HG03378 (cell line): Measurements from ENCODE around the gene S100A4.

ENCODE experiments used
- ATAC-seq: cut with Tn5 transposase; IDR thresholded peaks from one replicate; pipeline ENCODE4 v1.9.1; 2021; ENCODE audit warnings: mild to moderate bottlenecking, moderate library complexity; ENCODE audit not compliant: unreplicated experiment

The S100A4 gene

DNA sequence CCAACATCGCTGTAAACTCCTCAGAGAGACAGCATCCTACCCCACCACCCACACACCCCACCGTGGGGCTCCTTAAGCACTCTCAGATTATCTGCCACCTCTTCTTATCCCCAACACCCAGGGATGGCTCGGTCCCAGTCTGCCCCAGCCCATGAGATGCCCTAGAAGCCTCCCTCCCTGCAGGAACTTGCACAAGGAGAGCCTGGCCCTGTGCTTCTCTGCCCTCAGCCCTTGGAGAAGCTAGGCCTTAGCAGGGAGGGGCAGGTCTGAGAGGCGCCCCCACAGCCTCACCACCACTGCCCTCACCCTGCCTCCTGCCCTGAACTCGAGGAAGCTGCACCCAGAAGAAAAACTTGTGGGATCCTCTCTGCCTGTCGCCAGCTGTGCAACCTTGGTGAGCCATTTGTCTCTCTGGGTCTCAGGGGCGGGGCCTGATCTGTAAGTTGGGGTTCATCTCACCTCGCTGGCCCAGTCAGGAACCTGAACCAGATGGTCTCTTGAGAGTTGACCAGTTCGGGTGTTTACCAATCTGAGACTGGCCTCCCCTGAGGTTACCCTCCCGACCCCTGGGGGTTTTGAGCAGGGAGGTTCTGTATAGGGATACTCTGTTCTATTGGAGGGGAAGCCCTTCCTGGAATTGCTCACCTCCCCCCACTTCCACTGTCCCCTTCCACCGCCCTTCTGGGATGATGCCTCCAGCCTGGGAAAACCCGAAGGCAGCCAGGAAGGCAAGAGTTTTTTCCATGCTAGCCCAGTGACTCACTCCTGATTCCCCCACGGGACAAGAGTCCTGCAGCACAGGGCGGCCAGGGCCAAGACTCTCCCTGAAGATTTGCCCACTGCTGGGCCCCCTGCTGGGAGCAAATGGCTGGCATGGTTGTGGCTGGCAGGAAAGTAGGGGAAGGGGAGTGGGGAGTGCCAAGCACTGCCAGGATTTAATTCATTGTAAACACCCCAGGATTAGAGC is 3.4 kb upstream of the S100A4 start, which contains the start of gene S100A3:
Gene S100A3 (minus strand): TSS at position 537 of the 967 bp plus-strand sequence. CDS start 773 bp downstream, outside the sequence.
- ATAC-seq: no peak

DNA sequence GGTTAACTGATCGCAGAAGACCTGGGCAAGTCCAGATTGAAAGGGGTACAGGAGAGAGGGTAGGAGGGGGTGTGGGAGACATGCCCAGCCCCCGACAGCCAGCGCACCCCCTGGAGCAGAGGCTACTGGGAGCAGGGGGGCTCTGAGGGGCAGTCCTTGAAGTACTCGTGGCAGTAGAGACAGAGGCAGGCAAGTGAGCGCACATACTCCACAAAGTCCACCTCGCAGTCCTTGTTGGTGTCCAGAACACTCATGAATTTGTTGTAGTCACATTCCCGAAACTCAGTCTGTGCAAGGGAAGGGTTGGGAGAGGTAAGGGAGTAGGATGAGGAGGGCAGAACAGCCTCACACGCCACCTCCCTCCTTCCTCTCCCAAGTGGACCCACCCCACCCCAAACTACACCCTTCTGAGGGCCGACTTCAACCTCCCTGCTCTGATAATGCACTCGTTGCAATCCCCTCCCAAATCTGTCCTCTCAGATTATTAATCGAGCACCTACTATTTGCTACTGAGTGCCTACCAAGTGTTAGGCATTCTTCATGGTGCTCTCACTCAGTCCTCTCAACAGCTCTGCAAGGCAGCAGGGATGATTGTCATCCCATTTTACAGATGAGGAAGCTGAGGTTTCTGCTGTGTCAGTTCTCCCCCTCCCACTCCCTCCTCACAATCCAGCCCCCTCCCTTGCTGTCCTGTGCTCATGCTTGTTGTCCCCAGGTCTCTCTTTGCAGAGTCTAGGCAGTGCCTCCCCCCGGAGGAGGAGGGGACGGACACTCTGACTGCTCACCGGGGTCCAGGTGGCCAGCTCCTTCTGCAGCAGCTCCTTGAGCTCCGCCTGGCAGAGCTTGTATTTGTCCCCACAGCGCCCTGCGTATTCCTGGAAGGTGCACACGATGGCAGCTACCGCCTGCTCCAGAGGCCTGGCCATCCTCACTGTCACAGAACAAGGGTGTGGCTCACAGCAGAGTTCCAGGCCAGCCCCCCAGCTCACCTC is 2.2 kb upstream of the S100A4 start:
- no peak for ATAC-seq

DNA sequence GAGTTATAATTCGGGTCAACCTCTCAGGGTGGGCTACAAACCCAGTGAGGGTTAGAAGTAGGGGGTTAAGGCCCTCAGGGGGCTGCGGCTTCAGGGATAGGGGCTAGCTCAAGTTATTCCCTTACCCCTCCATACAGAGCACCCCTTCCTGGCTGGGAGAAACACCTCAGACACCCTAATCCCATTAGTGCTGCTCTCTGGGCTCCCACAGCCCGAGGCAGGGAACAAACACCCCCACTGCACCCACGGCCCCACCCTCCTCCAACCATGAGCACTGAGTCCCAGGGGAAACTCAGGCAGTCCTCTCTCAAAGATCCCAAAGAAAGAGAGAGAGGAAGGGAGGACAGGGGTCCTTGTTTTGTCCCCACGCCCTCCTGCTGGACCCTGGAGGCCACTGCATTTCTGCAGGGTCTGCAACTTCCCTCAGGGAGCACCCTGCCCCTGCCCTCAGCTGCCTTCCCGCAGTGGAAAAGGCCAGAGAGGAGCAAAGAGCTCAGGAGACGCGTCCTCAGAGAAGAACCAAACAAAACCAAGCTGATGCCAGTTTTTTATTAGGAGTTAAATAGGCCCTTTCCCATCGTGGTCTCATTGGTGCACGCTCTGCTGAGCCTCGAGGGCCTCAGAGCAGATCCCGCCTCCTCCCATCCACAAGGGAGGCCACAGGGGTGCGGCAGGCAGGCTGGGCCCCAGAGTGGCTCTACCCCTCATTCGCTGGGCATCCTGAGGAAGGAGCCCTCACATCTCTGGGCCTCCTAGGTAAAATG is 1.4 kb upstream of the S100A4 start:
- ATAC-seq: no peak

GRCh38 chr1:153546371-153546770 is 765 bp upstream of the S100A4 start:
- no peak for ATAC-seq

DNA sequence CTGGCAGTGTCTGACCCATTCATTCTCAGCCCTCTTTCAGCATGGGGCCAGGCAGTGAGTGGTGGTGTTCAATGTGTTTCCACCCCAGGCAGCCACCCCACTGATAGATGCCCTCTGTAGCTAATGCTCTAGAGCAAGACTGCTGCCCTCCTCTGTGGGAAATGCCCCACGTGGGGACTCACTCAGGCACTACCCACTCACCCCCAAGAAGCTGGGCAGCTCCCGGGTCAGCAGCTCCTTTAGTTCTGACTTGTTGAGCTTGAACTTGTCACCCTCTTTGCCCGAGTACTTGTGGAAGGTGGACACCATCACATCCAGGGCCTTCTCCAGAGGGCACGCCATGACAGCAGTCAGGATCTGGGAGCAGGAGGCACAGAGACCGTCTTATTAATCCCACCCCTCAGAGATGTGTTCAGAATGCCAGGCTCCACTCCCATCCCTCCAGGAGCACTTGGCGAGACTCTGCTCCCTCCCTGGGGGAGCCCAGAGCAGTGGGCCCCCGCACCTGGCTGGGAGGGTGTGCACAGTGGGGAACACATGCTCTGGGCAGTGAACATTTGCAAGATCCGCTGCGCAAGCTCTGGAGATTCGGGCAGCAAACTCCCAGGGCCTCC is 1.0 kb downstream of the S100A4 start:
- ATAC-seq: no peak

- no peak for ATAC-seq
Observed at GRCh38 chr1:153543736-153544135, 1.9 kb downstream of the S100A4 start.

DNA sequence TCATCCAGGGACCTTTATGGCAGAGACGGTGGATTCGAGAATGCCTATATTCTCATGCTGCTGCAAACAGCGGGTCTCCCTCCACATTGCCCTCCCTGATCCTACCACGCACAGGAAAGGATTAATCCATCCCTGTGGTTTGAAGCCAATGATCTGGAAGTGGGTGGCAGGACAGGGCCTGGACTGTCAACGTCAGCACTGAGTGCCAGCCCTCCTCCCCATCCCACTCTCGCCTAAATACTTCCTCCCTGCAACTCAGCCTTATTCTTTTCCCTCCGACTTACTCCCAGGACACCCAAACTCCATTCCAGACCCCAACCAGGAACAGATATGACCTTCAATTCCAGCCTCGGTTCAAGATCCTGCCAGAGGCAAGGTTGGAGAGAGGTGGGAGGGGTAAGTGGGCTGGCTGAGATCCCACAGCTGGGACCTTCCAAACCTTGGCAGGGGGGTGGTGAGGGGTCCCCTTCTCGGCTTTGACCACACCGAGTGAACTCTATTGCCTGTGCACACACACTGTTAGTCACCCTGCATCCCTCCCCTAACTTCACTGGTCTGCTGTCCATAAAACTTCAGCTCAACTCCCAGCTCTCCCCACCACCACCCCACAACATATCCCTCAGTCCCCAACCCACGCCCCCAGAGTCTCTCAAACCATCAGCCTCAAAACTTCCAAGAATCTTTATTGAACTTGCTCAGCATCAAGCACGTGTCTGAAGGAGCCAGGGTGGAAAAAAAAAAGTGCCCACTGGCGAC is 2.5 kb downstream of the S100A4 start:
- ATAC-seq: no peak

DNA sequence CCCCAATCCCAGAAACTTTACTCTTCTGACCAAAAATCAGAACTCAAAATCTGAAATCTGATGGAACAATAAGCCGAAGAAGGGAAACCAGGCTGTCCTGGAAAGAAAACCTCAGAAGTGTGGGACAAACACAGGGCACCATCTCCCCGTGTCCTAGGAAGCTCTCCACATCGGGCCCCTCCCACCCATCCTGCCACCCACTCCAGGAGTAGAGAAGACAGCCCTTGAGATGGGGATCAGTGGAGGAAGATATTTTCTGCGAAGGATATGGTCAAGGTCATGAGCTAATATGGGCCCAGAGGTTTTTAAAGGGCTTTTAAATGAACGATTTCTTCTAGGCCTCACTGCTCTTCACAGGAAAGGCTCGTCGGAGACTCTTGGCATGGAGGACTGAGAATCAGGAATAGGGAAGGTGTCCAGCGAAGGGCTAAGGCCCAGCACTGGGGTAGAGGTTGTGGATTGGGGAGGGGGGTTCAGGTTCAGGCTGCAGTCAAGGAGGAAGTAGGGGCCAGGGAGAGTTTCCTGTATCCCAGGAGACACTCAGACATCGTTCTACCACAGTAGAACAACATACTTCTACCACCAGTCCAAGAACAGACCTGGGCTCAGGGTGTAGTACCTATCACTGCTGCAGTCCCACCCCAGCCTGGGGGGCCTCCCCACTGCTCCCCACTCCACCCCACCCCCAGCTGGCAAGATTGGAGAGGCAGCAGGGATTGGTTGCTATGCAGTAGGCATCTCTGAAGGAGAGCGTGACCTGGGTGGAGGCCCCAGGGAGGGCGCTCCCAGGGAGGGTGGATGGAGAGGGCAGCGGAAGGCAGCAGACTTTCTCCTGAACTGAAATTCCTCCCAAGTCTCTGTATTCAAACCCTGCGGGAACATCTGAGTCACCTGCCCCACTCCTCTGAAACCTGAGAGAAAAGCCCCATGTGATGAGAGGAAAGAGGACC is 3.7 kb downstream of the S100A4 start:
- ATAC-seq: no peak

DNA sequence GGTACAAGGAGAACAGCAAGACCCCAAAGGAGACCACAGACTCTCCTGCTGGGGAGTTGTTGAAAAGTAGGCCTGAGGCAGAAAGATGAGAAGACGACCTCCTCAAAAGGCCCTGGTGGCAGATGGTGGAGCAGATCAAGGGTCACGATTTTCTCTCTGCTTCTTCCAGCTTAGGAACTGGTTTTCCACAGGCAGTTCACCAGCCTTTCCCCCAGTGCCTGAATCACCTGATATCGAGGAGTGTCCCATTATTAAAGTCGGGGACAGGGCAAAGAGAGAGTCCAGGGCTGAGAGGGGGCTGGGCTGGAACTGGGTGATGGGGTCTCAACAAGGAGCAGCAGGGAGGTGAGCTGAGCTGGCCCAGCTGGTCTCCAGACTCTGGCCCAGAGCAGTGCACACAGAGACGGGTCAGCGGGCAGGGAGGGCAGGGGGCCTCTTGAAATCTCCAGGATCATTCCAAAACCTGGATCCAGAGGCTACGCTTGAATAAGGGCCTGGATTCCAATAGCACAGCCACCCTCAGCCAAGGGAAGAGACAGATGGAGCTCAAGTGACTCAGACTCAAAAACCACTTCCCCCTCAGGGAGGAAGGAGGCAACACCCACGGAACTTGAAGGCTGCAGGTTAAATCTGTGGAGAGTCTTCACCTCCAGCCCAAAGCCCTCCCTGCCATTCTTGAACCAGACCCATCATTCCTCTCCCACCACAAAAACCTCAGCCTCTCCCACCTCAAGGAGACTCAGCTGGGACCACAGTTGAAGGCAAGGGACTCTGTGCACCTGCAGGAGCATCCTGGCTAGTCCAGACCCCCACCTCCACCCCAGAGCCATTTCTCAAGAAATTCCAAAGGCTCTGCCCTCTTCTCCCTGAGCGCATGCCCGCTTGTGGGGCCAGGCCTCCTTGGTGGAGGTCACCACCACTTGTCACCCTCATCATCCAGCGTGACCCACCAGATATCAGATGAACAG is 4.9 kb downstream of the S100A4 start, which contains the start of gene S100A5:
Gene S100A5 (minus strand): TSS at position 541 of the 968 bp plus-strand sequence. CDS start 743 bp downstream, outside the sequence.
- no peak for ATAC-seq

GRCh38 chr1:153539395-153540093 is 6.1 kb downstream of the S100A4 start:
- no peak for ATAC-seq

- ATAC-seq: no peak
Observed at GRCh38 chr1:153538315-153538821, 7.2 kb downstream of the S100A4 start.

GRCh38 chr1:153537376-153537730 is 8.3 kb downstream of the S100A4 start:
- ATAC-seq: no peak

DNA sequence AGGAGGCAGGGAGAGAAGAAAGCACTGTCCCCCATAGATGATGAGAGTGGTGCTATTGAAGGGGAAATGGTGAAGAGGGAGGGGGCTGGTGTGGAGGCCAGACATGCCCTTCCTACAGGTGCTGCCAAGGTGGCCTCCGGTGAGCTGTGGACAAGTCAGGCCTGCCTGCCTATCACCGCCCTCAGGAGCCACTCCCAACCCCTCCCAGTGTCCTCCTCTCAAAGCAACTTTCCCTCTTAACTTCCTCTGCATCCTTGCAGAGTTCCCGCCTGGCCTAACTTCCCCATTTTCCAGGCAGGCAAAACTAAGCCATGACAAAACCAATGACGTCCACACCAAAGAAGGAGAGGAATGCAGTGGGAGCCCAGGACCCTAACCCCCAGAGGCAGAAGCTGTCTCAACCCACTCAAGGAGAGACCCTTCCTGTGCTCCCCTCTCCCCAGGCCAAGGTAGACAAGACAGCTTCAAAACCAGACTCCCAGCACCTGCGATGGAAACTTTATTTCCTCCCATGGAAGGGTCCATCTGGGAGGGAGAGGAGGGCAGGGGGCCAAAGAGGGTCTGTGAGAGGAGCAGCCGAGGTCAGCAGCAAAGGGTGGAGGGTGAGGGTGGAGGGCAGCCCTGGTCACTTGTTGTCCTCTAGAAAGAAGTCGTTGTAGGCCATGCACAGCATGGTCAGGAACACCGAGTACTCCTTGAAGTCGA is 8.8 kb downstream of the S100A4 start:
- ATAC-seq: no peak

GRCh38 chr1:153536012-153536670 is 9.5 kb downstream of the S100A4 start:
- ATAC-seq: no peak
